ENCODE measurements around the gene DPRX.
"Not testable (repeated sequence)": the region's sequence is repeated elsewhere in the genome, so short reads cannot be mapped to it uniquely, and the experiment has no call there.

The DPRX gene

DNA sequence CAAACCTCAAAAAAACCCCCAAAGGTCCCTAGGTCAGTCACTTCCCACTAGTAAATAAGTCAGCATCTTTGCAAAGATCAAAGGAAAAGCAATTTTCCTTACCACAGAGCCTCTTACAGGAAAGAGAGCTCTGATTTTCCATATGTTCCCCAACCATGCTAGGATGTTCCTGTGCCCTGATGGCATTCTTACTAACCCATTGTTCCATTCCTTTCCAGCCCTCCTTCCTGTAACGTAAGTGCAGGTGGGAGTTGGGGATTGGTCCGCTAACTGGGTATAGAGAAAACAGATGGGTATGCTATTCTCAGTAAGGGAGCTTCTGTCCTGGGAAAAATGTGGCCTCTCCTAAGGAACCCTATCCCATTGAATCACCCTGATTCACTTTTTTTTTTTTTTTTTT is 14.3 kb downstream of the DPRX start:
- DNase-seq (ENCODE audit: low read depth), result no peak

GRCh38 chr19:53647350-53647749 is 15.6 kb downstream of the DPRX start:
- DNase-seq (ENCODE audit: low read depth), result no peak

DNA sequence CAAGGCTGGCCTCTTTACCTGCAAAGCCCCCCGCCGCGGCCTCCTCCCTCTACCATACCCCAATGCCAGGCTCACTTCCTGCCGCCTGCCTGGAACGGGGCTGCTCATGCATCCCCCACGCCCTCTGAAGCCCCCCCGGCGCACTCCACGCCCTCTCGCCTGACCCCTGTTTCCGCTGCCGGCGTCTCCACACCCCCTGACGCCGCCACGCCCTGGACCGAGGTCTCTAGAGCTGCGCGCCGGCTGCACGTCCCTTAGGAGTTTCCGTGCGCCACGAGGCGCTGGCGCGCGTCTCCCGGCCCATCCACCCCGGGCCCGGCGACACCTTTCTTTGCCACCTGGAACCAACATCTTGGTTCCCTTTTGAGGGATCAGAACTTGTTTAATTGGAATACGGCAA is 16.0 kb downstream of the DPRX start:
- DNase-seq (ENCODE audit: low read depth), result no peak

GRCh38 chr19:53649746-53650593 is 18.2 kb downstream of the DPRX start:
- no peak for DNase-seq (ENCODE audit: low read depth)

DNA sequence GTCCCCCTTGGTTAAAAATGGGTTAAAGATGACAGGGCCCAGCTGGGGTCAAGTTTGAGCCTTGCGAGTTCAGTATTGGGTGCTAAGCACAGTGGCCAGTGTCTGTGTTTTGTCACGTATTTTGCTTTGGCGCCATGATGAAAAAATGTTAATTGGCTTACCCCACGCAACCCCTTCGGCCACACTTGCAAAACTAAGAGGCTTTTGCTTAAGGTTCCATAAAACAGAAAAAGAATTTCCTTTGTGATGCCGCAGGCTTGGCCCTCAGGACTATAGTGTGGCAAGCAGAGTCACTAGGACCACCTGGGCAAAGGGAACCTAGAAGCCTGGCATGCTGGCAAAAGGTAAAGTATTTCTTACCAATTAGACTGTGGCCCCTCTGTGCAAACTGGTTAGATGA is 20.7 kb downstream of the DPRX start:
- no peak for DNase-seq (ENCODE audit: low read depth)

GRCh38 chr19:53655042-53655665 is 23.4 kb downstream of the DPRX start:
- DNase-seq (ENCODE audit: low read depth), result no peak

DNA sequence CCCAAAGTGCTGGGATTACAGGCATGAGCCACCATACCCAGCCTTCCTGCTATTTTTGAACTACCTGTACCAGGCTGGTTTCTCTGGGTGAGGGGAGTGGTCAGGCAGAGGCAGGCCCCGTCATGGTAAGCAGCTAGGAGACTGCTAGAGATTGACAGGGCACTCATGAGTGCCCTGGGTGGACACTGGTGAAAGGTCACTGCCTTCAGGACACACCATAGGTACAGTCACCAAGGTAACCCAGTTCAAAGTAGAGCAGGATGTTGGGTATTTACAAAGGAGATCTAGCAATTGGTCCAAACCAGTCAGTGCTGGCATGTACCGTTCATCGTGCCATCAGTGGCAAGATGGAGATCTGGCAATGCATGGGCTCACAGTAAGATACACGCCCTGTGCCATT is 25.5 kb downstream of the DPRX start:
- DNase-seq (ENCODE audit: low read depth), result no peak

DNA sequence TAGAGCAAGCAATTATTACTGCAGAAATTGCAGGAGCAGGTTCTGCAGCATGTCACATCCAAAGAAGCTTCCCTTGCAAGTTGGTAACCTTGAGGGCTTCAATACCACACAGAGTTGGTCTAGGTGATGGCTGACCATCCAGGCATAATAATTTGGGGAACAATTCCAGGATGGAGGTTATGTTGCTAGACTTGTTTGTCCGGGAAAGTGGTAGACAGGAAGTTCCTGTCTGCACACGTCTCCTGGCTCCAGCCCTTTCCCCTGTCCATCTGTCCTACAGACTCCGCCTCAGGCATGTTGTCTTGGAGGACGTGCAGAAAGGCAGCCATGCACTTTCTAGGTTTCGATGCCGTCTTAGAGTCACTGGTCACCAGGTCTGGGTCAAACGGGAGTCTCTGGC is 26.0 kb downstream of the DPRX start:
- DNase-seq (ENCODE audit: low read depth), result no peak

DNA sequence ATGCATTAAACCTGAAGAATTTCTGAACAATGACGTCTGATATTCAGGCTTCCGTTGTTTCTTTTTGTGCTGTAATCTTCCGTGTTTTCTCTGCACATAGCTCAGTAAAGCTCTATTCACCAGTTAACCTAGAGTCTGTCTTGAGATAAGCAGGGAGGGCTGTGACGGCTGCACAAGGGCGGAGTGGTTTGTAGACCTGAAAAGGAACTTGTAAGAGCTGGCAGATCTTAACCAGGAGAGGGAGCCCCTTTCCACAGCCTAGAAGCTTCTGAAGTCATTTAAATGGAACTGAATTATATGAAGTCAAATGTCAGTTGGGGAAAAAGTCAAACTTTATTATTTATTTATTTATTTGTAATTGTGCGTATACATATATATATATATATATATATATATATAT is 27.5 kb downstream of the DPRX start:
- no peak for DNase-seq (ENCODE audit: low read depth)

GRCh38 chr19:53660584-53660983 is 28.8 kb downstream of the DPRX start:
- DNase-seq (ENCODE audit: low read depth), result no peak

- DNase-seq (ENCODE audit: low read depth), result no peak
Observed at GRCh38 chr19:53662209-53662608, 30.4 kb downstream of the DPRX start.

- DNase-seq (ENCODE audit: low read depth), result no peak
Observed at GRCh38 chr19:53664152-53664551, 32.4 kb downstream of the DPRX start.

GRCh38 chr19:53664760-53665159 is 33.0 kb downstream of the DPRX start:
- DNase-seq (ENCODE audit: low read depth), result no peak

DNA sequence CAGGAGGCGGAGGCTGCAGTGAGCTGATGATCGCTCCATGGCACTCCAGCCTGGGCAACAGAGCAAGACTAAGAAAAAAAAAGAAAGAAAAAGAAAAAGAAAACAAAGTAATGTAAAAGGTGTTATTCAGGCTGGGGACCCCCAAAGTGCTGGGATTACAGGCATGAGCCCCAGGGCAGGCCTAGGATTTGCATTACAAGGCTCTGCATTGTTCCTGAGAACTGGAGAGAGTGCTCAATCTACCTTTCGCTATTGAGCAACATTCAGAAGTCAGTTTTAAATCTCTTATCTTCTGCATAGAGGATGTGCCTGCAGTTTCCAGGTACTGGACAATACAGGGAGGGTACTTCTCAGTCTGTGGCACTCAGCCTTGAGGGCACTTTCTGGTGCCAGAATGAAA is 34.5 kb downstream of the DPRX start:
- DNase-seq (ENCODE audit: low read depth), result not testable (repeated sequence)

- DNase-seq (ENCODE audit: low read depth), result not testable (repeated sequence)
Observed at GRCh38 chr19:53668804-53669203, 37.0 kb downstream of the DPRX start.

DNA sequence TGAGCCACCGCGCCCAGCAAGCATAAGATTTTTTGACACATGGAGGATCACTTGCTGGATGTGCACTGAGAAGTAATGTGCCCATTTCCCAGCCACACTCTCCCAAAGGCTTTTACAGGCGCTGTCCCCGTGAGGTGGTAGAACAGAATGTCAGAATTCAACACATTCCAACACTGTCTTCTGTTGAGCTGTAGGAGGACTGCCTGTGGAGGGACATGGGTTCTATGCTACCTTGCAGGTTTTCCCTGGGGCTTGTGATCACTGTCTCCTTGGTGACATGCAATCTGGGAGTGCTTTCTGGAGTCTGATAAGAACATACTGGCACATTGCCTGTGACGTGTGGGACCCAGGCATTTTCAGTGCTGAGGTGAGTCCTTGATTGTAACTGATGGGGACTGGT is 38.5 kb downstream of the DPRX start:
- DNase-seq (ENCODE audit: low read depth), result no peak

DNA sequence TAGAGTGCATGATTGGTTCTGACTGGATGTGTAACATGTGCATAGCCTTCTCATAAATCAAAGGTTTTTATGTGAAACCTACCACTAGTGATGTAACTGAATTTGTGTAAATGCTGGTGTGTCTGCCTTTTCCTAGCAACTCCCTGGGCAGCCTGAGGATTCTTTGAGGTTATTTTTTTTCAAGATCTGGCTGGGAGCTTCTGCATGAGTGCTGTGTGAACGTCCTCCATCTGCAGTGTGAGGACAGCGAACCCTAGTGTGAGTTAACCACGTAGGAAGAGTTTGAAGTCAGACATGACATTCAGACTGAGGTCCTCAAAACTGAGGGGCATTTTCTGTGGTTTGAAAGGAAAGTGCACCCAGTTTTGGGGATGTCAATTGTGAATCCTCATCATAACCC is 39.9 kb downstream of the DPRX start:
- no peak for DNase-seq (ENCODE audit: low read depth)
